ENCODE data around the gene AQP12B. TPM values are rescaled to one million over a fixed set of nuclear protein-coding genes. Genes with fewer than 3 reads are reported as not detected.

The AQP12B gene
- total RNA-seq, 1 donor from 2014 or later = not detected

DNA sequence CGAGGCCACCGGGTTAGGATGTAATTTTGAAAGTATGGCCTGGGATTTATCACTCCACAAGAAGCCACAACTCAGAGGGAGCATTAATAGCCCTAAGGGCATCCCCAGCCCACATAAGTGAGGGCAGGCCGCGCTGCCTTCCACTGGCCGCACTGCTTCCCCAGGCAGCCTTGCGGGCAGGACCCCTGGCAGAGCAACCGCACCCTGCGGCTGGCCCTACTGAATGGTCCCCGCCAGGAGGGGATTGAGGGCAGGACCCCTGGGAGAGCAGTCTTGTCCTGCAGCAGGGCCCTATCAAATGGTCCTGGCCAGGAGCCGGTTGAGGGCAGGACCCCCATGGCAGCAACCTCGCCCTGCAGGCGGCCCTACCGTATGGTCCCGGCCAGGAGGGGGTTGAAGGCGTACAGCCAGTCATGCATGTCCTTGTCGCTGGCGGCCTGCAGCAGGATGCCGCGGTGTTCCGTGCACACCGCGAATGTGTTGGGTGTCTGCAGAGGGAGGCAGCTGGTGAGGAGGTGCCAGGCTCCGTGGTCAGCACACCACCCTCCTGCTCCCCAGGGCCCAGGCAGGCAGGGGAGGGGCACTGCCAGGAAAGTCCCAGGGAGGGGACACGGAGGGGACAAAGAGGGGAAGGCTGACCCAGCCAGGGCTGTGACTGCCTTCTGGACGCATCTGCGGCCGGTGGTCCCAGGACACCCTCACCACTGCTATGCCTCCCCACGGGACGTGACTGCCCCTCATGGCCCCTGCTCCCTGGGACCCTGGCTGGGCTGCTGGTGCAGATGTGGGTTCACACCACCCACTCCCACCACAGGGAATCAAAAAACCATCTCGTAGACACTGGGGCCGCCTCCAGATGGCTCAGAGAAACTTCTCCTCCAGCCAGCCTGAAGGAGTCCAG lies 35.2 kb upstream of the AQP12B start:
- Mint-ChIP-seq H3K36me3 (ENCODE audit: unreplicated experiment) (no peaks in the 10 kb centered on the region), H3K4me1 (ENCODE audit: low read depth, unreplicated experiment) (peaks cover 2% of the 10 kb centered on the region), H3K4me3 (ENCODE audit: unreplicated experiment) (no peak overlapping the region), H3K27me3 (ENCODE audit: unreplicated experiment) (peaks cover 20% of the 10 kb centered on the region), H3K9me3 (ENCODE audit: unreplicated experiment) (peaks cover 25% of the 10 kb centered on the region), H3K27ac (ENCODE audit: unreplicated experiment) (no peak overlapping the region)
- no peak for TF ChIP-seq CTCF (IDR thresholded peaks at IDR 0.05; ENCODE audit: partially characterized antibody, unreplicated experiment)
- DNase-seq = peak; percentile 13

- TF ChIP-seq CTCF (IDR thresholded peaks at IDR 0.05; ENCODE audit: partially characterized antibody, unreplicated experiment) = no peak
- H3K4me1 Mint-ChIP-seq (ENCODE audit: low read depth, unreplicated experiment) = peaks cover 2% of the 10 kb centered on the region
- peak; percentile 12 for DNase-seq
- no peak overlapping the region for H3K27ac Mint-ChIP-seq (ENCODE audit: unreplicated experiment)
- peaks cover 23% of the 10 kb centered on the region for H3K9me3 Mint-ChIP-seq (ENCODE audit: unreplicated experiment)
- no peak overlapping the region for H3K4me3 Mint-ChIP-seq (ENCODE audit: unreplicated experiment)
- no peaks in the 10 kb centered on the region for H3K36me3 Mint-ChIP-seq (ENCODE audit: unreplicated experiment)
- peaks cover 18% of the 10 kb centered on the region for H3K27me3 Mint-ChIP-seq (ENCODE audit: unreplicated experiment)
These were observed 34.5 kb upstream of the AQP12B start for GRCh38 chr2:240717181-240717641.

- no peak for TF ChIP-seq CTCF (IDR thresholded peaks at IDR 0.05; ENCODE audit: partially characterized antibody, unreplicated experiment)
- DNase-seq = peak; percentile 12
- peaks cover 23% of the 10 kb centered on the region for H3K9me3 Mint-ChIP-seq (ENCODE audit: unreplicated experiment)
- no peaks in the 10 kb centered on the region for H3K36me3 Mint-ChIP-seq (ENCODE audit: unreplicated experiment)
- peak overlapping the region; percentile 28 for H3K27ac Mint-ChIP-seq (ENCODE audit: unreplicated experiment)
- no peak overlapping the region for H3K4me3 Mint-ChIP-seq (ENCODE audit: unreplicated experiment)
- H3K27me3 Mint-ChIP-seq (ENCODE audit: unreplicated experiment) = peaks cover 18% of the 10 kb centered on the region
- H3K4me1 Mint-ChIP-seq (ENCODE audit: low read depth, unreplicated experiment) = peaks cover 8% of the 10 kb centered on the region
These were observed 33.6 kb upstream of the AQP12B start for GRCh38 chr2:240716130-240716798.

DNA sequence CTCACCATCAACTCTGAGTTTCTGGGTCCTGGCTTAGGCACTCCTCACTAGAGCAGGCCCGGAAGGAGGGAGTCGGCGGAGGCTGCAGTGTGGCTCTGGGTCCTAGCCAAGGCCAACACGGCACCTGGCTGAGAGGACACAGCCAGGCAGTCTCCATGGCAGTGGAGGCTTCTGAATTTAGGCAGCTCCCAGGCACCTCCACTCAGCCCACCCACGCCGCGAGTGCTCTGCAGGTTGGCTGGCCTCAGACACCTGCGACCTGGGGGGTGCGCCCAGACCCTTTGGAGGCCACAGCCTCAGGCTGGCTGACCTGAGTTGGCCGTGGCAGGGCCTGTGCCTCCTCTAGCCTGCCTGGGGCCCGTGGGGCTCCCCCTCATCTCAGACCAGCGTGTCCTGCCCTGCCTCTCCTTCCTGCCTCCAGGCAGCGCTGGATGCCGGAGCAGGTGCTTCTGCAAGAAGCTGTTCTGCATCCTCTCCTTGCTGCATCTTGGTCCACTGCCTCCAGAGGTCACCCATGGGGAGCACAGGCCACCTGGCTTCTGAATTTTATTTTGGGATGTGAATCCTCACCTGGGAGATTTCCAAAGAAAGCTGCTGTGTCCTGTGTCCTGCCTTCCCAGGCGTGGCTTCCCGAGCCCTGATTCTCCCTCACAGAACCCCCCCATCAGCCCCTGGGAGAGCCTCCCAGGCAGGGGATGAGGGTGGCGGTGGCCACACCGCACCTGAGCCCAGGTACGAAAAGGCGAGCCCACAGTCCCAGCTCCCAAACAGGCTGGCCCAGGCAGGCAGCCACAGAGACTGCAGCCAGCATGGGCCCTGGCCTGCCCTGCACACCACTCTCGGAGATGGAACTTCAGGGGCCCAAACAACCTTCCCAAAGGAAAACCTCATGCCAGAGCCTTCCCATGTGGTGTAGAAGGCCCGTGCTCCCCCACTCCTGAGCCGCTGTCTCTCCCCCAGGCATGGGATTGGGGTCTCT lies 32.4 kb upstream of the AQP12B start:
- no peak for TF ChIP-seq CTCF (IDR thresholded peaks at IDR 0.05; ENCODE audit: partially characterized antibody, unreplicated experiment)
- peak; percentile 19 for DNase-seq
- Mint-ChIP-seq H3K36me3 (ENCODE audit: unreplicated experiment) (no peaks in the 10 kb centered on the region), H3K4me1 (ENCODE audit: low read depth, unreplicated experiment) (peaks cover 8% of the 10 kb centered on the region), H3K27me3 (ENCODE audit: unreplicated experiment) (peaks cover 15% of the 10 kb centered on the region), H3K9me3 (ENCODE audit: unreplicated experiment) (peaks cover 23% of the 10 kb centered on the region), H3K27ac (ENCODE audit: unreplicated experiment) (no peak overlapping the region), H3K4me3 (ENCODE audit: unreplicated experiment) (no peak overlapping the region)
